Measurements from ENCODE around the gene SERPINA4.
A peak's percentile ranks its signal among the peaks of the same experiment; 100 is the strongest.
"Not testable (repeated sequence)": the region's sequence is repeated elsewhere in the genome, so short reads cannot be mapped to it uniquely, and the experiment has no call there.

SERPINA4 gene

GRCh38 chr14:94593749-94594431 is 32.6 kb downstream of the SERPINA4 start:
- no peak for DNase-seq

- DNase-seq: no peak
Observed at GRCh38 chr14:94594441-94594840, 33.2 kb downstream of the SERPINA4 start.

GRCh38 chr14:94595912-94596311 is 34.7 kb downstream of the SERPINA4 start:
- no peak for DNase-seq

- no peak for DNase-seq
Observed at GRCh38 chr14:94596361-94596760, 35.1 kb downstream of the SERPINA4 start.

- DNase-seq: no peak
Observed at GRCh38 chr14:94597788-94598187, 36.5 kb downstream of the SERPINA4 start.

- no peak for DNase-seq
Observed at GRCh38 chr14:94598506-94598815, 37.2 kb downstream of the SERPINA4 start.

GRCh38 chr14:94598816-94599655 is 37.8 kb downstream of the SERPINA4 start:
- DNase-seq: peak in 1 of 2 experiments; percentile 8

- DNase-seq: no peak
Observed at GRCh38 chr14:94599656-94600004, 38.4 kb downstream of the SERPINA4 start.

- no peak for DNase-seq
Observed at GRCh38 chr14:94600148-94600545, 38.9 kb downstream of the SERPINA4 start.

GRCh38 chr14:94601884-94602391 is 40.7 kb downstream of the SERPINA4 start:
- DNase-seq: no peak

GRCh38 chr14:94602722-94603121 is 41.5 kb downstream of the SERPINA4 start:
- no peak for DNase-seq

- DNase-seq: no peak
Observed at GRCh38 chr14:94605361-94605760, 44.1 kb downstream of the SERPINA4 start.

- DNase-seq: not testable (repeated sequence)
Observed at GRCh38 chr14:94608966-94609365, 47.7 kb downstream of the SERPINA4 start.

GRCh38 chr14:94611179-94611578 is 49.9 kb downstream of the SERPINA4 start:
- DNase-seq: no peak

GRCh38 chr14:94612174-94612573 is 50.9 kb downstream of the SERPINA4 start, which contains the start of gene SERPINA3:
SERPINA3 (plus strand) TSS chr14:94612391; CDS start chr14:94614442, 2,051 bp downstream.
- DNase-seq: no peak

- no peak for DNase-seq
Observed at GRCh38 chr14:94612580-94613554, 51.6 kb downstream of the SERPINA4 start.

- no peak for DNase-seq
Observed at GRCh38 chr14:94613720-94614644, 52.7 kb downstream of the SERPINA4 start.

GRCh38 chr14:94614802-94615201 is 53.6 kb downstream of the SERPINA4 start:
- DNase-seq: no peak

- no peak for DNase-seq
Observed at GRCh38 chr14:94615254-94615653, 54.0 kb downstream of the SERPINA4 start.

GRCh38 chr14:94615823-94616570 is 54.8 kb downstream of the SERPINA4 start:
- DNase-seq: no peak

GRCh38 chr14:94617366-94617941 is 56.2 kb downstream of the SERPINA4 start:
- DNase-seq: no peak
